ENCODE results near the gene DCPS.

DCPS gene

GRCh38 chr11:126336138-126336541 is 32.3 kb downstream of the DCPS start:
- Histone ChIP-seq H3K9me2 (replicated peaks; ENCODE audit: insufficient read depth, low read length) (no peaks in the 10 kb centered on the region), H3K36me3 (ENCODE audit: low read length) (no peaks in the 10 kb centered on the region), H3K4me2 (ENCODE audit: low read depth, low read length, poor library complexity, severe bottlenecking) (no peak overlapping the region), H3K4me3 (ENCODE audit: insufficient read depth, low read length, poor library complexity, severe bottlenecking) (no peak overlapping the region), H3K27me3 (ENCODE audit: low read length) (no peaks in the 10 kb centered on the region), H3F3A (ENCODE audit: insufficient read depth) (no peaks in the 10 kb centered on the region), H3K27ac (ENCODE audit: low read depth, low read length) (no peak overlapping the region), H3K9me3 (ENCODE audit: insufficient read depth, low read length) (no peaks in the 10 kb centered on the region), H3K9ac (ENCODE audit: low read length) (no peak overlapping the region), H4K20me1 (ENCODE audit: low read depth, low read length) (no peaks in the 10 kb centered on the region), H2AFZ (ENCODE audit: low read depth, low read length, severe bottlenecking) (no peak overlapping the region), H3K79me2 (ENCODE audit: insufficient read depth, low read length) (no peaks in the 10 kb centered on the region)
- TF ChIP-seq CTCF (IDR thresholded peaks at IDR 0.05; ENCODE audit: insufficient read depth, low read length, poor library complexity, severe bottlenecking) = no peak
- TF ChIP-seq EZH2phosphoT487 (conservative IDR thresholded peaks at IDR 0.05; ENCODE audit: low read length) = no peak

GRCh38 chr11:126336671-126337101 is 32.8 kb downstream of the DCPS start:
- Histone ChIP-seq H3K9me2 (replicated peaks; ENCODE audit: insufficient read depth, low read length) (no peaks in the 10 kb centered on the region), H3K27me3 (ENCODE audit: low read length) (no peaks in the 10 kb centered on the region), H3K36me3 (ENCODE audit: low read length) (no peaks in the 10 kb centered on the region), H3K79me2 (ENCODE audit: insufficient read depth, low read length) (no peaks in the 10 kb centered on the region), H3K9ac (ENCODE audit: low read length) (no peak overlapping the region), H3K27ac (ENCODE audit: low read depth, low read length) (no peak overlapping the region), H3K4me3 (ENCODE audit: insufficient read depth, low read length, poor library complexity, severe bottlenecking) (no peak overlapping the region), H4K20me1 (ENCODE audit: low read depth, low read length) (no peaks in the 10 kb centered on the region), H3K4me2 (ENCODE audit: low read depth, low read length, poor library complexity, severe bottlenecking) (no peak overlapping the region), H3K9me3 (ENCODE audit: insufficient read depth, low read length) (no peaks in the 10 kb centered on the region), H3F3A (ENCODE audit: insufficient read depth) (no peaks in the 10 kb centered on the region), H2AFZ (ENCODE audit: low read depth, low read length, severe bottlenecking) (no peak overlapping the region)
- TF ChIP-seq EZH2phosphoT487 (conservative IDR thresholded peaks at IDR 0.05; ENCODE audit: low read length) = no peak
- no peak for TF ChIP-seq CTCF (IDR thresholded peaks at IDR 0.05; ENCODE audit: insufficient read depth, low read length, poor library complexity, severe bottlenecking)

GRCh38 chr11:126337126-126337473 is 33.2 kb downstream of the DCPS start:
- H3K9me2 ChIP-seq (replicated peaks; ENCODE audit: insufficient read depth, low read length) = no peaks in the 10 kb centered on the region
- no peaks in the 10 kb centered on the region for H3K27me3 ChIP-seq (ENCODE audit: low read length)
- no peaks in the 10 kb centered on the region for H3K36me3 ChIP-seq (ENCODE audit: low read length)
- H3K9ac ChIP-seq (ENCODE audit: low read length) = no peak overlapping the region
- H4K20me1 ChIP-seq (ENCODE audit: low read depth, low read length) = no peaks in the 10 kb centered on the region
- TF ChIP-seq CTCF (IDR thresholded peaks at IDR 0.05; ENCODE audit: insufficient read depth, low read length, poor library complexity, severe bottlenecking) (no peak), EZH2phosphoT487 (conservative IDR thresholded peaks at IDR 0.05; ENCODE audit: low read length) (no peak)
- H3K4me2 ChIP-seq (ENCODE audit: low read depth, low read length, poor library complexity, severe bottlenecking) = no peak overlapping the region
- H3K9me3 ChIP-seq (ENCODE audit: insufficient read depth, low read length) = no peaks in the 10 kb centered on the region
- H2AFZ ChIP-seq (ENCODE audit: low read depth, low read length, severe bottlenecking) = no peak overlapping the region
- no peak overlapping the region for H3K4me3 ChIP-seq (ENCODE audit: insufficient read depth, low read length, poor library complexity, severe bottlenecking)
- H3K79me2 ChIP-seq (ENCODE audit: insufficient read depth, low read length) = no peaks in the 10 kb centered on the region
- H3F3A ChIP-seq (ENCODE audit: insufficient read depth) = no peaks in the 10 kb centered on the region
- H3K27ac ChIP-seq (ENCODE audit: low read depth, low read length) = no peak overlapping the region

Data from SU-DHL-6 (cell line).